HG03520 (cell line): Measurements from ENCODE around the gene SLC8A2.
"Not testable (repeated sequence)": the region's sequence is repeated elsewhere in the genome, so short reads cannot be mapped to it uniquely, and the experiment has no call there.

ENCODE experiments used
- ATAC-seq: cut with Tn5 transposase; IDR thresholded peaks from one replicate; pipeline ENCODE4 v1.9.1; 2021; ENCODE audit warnings: mild to moderate bottlenecking, moderate library complexity; ENCODE audit not compliant: unreplicated experiment

Gene SLC8A2

DNA sequence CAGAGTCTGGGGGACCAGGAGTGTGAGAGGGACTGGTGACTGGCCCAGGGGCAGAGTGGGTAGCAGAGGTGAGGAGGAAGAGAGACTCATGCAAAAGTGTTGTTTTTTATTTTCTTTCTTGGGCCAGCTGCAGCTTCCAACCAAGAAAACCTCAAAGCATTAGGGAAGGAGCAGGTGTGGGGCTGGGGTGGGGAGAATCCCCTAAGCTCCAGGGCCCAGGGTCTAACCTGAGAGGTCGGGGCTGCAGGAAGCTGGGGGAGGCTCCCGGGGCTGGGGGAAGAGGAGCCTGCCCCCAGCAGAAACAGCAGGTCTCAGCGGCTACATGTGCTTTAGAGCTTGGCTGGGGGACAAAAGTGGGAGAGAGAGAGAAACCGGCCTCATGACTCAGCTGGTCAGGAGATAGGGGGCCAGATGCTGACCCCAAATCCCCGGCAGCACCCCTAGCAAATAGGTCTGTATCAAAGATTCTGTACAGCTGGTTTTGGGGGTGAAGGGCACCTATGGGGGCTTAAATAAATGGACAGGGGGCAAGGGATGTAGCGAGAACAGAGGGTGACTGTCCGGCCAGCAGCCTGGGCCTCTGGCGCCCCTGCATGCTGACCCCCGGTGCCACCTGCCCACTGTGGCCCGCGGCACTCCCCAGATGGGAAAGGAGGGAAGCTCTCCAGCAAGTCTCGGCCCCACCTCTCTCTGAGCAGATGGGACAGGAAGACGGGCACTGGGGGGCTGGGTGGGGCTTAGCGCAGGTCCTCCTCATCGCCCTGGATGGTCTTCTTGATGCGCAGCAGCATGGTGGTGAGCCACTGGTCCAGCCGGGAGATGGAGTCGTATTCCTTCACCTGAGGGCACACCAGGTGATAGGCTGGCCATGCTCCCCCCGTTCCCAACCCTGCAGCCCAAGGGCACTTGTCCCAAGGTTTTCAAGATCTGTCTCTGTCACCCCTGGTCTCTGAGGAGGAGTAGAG, 16.1 kb upstream of the SLC8A2 start:
- no peak for ATAC-seq

GRCh38 chr19:47486900-47487299, 15.2 kb upstream of the SLC8A2 start:
- no peak for ATAC-seq

GRCh38 chr19:47486220-47486619, 14.5 kb upstream of the SLC8A2 start:
- not testable (repeated sequence) for ATAC-seq

GRCh38 chr19:47485210-47485609, 13.5 kb upstream of the SLC8A2 start:
- no peak for ATAC-seq

DNA sequence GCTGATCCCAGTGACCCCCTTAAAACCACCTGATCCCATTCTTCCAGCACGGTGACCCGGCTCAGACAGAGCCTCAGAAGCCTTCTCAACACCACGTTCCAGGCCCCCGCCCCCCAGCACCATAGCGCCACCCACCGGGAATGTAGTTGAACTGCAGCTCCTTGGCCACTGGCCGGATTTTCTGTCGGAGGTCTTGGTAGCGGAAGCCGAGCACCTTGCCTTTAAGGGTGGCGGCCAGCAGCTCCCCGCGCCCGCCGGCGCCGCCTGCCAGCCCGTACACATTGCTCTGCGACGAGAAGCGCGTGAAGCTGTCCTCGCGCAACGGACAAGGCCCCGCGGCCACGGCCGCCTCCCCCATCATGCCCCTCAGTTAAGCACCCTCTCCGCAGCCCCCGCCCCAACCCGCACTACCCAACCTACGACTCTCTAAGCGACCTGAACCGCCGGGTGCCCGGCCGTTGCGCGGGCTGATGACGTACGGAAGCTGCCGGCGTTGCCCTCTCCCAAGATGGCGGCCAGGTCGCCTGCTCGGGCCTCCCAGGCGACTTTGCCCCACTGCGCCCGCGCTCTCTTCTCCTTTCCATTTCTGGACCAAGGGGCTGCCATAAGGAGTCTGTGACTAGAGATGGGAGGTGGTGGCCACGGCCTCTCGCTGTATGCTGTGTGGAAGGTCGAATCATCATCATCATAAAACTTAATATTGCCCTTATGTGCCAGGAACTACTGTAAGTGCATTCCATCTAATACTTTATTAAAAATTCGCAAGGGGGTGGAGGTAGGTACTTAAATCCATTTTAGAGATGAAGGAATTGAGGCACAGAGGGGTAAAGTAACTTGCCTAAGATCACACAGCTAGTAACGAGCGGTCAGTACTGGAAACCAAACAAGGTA, 12.4 kb upstream of the SLC8A2 start, which contains the start of gene KPTN:
TSS of gene KPTN (minus strand) at position 420 of the 891 bp plus-strand sequence. CDS start at position 361, 59 bp downstream.
- peak; percentile 58 for ATAC-seq

DNA sequence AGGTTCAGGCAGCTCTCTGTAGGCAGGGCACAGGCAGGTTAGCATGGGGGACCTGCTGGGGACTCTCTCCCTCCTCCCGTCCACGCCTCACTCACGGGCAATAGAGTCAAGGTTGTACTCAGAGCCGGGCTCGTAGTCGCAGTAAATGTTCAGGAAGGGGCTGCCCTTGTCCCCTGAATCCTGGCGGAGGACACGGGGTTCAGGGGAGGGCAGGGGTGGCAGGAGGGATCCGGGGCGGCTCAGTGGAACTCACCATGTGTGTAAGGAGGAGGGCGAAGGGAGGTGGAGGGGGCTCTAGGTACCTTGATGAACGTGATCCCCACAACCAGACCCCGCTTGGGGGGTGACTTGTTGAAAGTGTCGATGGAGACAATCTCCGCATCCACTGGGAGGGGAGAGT, 11.5 kb upstream of the SLC8A2 start:
- ATAC-seq: no peak

GRCh38 chr19:47481460-47482052, 9.9 kb upstream of the SLC8A2 start:
- no peak for ATAC-seq

- ATAC-seq: no peak
These were observed 9.0 kb upstream of the SLC8A2 start for GRCh38 chr19:47480658-47481057.

- ATAC-seq: no peak
These were observed 8.2 kb upstream of the SLC8A2 start for GRCh38 chr19:47479701-47480503.

- ATAC-seq: no peak
These were observed 4.8 kb upstream of the SLC8A2 start for GRCh38 chr19:47476438-47476972.

GRCh38 chr19:47475465-47475864, 3.8 kb upstream of the SLC8A2 start:
- ATAC-seq: no peak

GRCh38 chr19:47473336-47473735, 1.6 kb upstream of the SLC8A2 start:
- ATAC-seq: no peak

GRCh38 chr19:47471381-47471732, 336 bp downstream of the SLC8A2 start:
- no peak for ATAC-seq

DNA sequence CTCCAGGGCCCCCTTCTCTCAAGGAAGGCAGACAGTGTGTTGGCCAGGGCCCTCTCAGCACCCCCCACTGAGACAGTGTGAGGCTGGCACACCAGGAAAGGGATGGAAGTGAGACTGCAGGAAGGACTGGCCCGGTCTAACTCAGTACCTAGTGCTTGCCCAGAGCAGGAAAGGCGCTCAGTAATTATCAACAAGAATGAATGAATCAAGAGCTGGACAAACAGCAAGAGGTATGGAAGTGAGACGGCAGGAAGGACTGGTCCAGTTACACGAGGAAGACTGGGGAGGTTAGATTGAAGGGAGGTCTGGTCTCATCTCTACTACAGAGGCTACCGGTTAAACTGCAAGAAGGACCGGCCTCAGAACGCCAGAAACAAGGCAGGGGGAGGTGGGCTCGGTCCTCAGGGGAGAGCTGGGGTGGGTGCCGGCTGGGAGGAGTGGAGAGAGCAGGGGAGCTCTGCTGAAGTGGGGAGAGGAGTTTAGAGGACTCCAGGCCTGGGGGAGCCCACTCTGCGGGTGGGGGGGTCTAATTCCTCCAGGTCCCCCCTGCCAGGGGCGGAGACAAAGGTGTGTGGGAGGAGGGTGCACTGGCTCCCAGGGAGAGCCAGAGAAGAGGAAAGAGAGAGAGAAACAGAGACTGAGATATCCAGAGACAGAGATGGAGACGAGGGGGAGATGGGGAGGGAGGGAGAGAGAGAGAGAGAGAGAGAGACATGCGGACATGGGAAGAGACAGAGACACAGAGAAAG, 1.1 kb downstream of the SLC8A2 start:
- no peak for ATAC-seq

- no peak for ATAC-seq
These were observed 2.0 kb downstream of the SLC8A2 start for GRCh38 chr19:47469719-47470118.

GRCh38 chr19:47469363-47469700, 2.4 kb downstream of the SLC8A2 start:
- ATAC-seq: no peak

DNA sequence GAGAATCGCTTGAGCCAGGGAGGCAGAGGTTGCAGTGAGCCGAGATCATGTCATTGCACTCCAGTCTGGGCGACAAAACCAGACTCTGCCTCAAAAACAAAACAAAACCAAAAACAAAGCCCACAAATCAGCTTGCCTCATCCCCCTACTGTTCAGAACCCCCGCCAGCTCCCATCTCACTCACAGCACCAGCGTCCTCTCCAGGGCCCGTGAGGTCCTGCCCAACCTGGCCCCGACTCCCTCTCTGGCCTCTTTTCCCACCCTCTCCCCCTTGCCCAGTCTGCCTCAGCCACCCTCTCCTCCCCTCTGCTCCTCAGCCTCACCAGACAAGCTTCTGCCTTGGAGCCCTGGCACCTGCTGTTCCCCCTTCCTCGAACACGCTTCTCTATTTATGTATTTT, 3.8 kb downstream of the SLC8A2 start:
- ATAC-seq: no peak

DNA sequence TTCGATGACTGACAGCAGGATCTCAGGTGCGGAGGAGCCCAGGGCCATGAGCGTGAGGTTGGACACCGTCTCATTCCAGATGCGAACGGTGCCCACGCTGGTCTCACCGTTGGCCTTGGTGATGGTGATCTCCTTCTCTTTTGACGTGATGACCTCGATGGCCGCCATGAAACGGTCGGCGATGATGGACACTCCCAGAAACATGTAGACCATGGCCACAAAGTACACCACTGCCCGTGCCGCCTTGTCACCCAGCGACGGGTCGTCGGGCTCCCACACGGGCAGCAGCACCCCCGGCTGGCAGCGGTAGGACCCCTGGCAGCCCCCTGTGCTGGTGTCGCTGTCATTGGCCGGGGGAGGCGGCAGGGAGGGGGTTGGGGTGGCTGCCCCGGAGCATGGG, 5.7 kb downstream of the SLC8A2 start:
- no peak for ATAC-seq

- ATAC-seq: no peak
These were observed 6.8 kb downstream of the SLC8A2 start for GRCh38 chr19:47464675-47465419.
